ENCODE measurements around the gene IP6K3.

GRCh38 chr6:33731035-33731434 is 15.7 kb downstream of the IP6K3 start:
- TF ChIP-seq POLR2AphosphoS5 (IDR thresholded peaks at IDR 0.05; ENCODE audit: borderline replicate concordance, low read depth, low read length), result no peak
- TF ChIP-seq EZH2 (IDR thresholded peaks at IDR 0.05), result no peak
- no peak for TF ChIP-seq FOXP2 (optimal IDR thresholded peaks at IDR 0.05; ENCODE audit: control extremely low read depth, extremely low read length, insufficient read depth)
